C4-2B (cell line): ENCODE measurements around the gene FGFR3.

Experiments
- H3K27ac ChIP-seq: fragments of 450-650 bp; 2 replicates; pipeline ENCODE4 v1.5.1; 2017
- CTCF ChIP-seq: fragments of 450-650 bp; conservative IDR thresholded peaks from 2 replicates; pipeline ENCODE4 v1.5.1; 2017; ENCODE audit warnings: mild to moderate bottlenecking
- ZFX ChIP-seq: fragments of 450-650 bp; IDR thresholded peaks from 2 replicates; pipeline ENCODE4 v1.6.1; 2017

The FGFR3 gene

GRCh38 chr4:1795299-1796195, 2.5 kb downstream of the FGFR3 start:
- TF ChIP-seq ZFX (no peak), CTCF (no peak)
- peak overlapping the region; percentile 61 for H3K27ac ChIP-seq

- TF ChIP-seq ZFX (no peak), CTCF (no peak)
- H3K27ac ChIP-seq: no peak overlapping the region
Measured at GRCh38 chr4:1796486-1797204, 3.6 kb downstream of the FGFR3 start.

- TF ChIP-seq ZFX (no peak), CTCF (no peak)
- no peak overlapping the region for H3K27ac ChIP-seq
Measured at GRCh38 chr4:1797298-1797860, 4.3 kb downstream of the FGFR3 start.

GRCh38 chr4:1797861-1798579, 4.9 kb downstream of the FGFR3 start:
- H3K27ac ChIP-seq: no peak overlapping the region
- no peak for TF ChIP-seq ZFX
- TF ChIP-seq CTCF: no peak

GRCh38 chr4:1798580-1799386, 5.7 kb downstream of the FGFR3 start:
- TF ChIP-seq ZFX (no peak), CTCF (no peak)
- H3K27ac ChIP-seq: no peak overlapping the region

GRCh38 chr4:1799387-1800375, 6.6 kb downstream of the FGFR3 start:
- no peak overlapping the region for H3K27ac ChIP-seq
- TF ChIP-seq CTCF (no peak), ZFX (no peak)
